ENCODE data around the gene RAD54L. TPM values are rescaled to one million over a fixed set of nuclear protein-coding genes. Genes with fewer than 3 reads are reported as not detected.

The RAD54L gene
- total RNA-seq, 1 donor: 1.4 TPM

GRCh38 chr1:46285730-46286477 is 38.3 kb downstream of the RAD54L start:
- peak; percentile 30 for DNase-seq (ENCODE audit: insufficient read length, low spot score, missing footprints)
- peaks cover 73% of the 10 kb centered on the region for H3K36me3 ChIP-seq (ENCODE audit: insufficient read depth, low read length)
- H3K4me2 ChIP-seq (ENCODE audit: insufficient read depth, low read length): no peak overlapping the region
- H2AFZ ChIP-seq (ENCODE audit: low read length): no peak overlapping the region
- H3K4me1 ChIP-seq (ENCODE audit: insufficient read depth, low read length): peaks cover 22% of the 10 kb centered on the region
- peaks cover 28% of the 10 kb centered on the region for H3K79me2 ChIP-seq (ENCODE audit: insufficient read depth, low read length)
- no peaks in the 10 kb centered on the region for H3K27me3 ChIP-seq (ENCODE audit: insufficient read depth, low read length)
- H3K9me3 ChIP-seq (ENCODE audit: low read depth, low read length): no peaks in the 10 kb centered on the region
- peaks cover 24% of the 10 kb centered on the region for H4K20me1 ChIP-seq (ENCODE audit: insufficient read depth, low read length)
- no peak for TF ChIP-seq CTCF (IDR thresholded peaks at IDR 0.05; ENCODE audit: extremely low read depth, low read depth, low read length)
- H3K27ac ChIP-seq (ENCODE audit: low read depth, low read length): no peak overlapping the region
- H3K4me3 ChIP-seq (ENCODE audit: insufficient read depth, low read length): no peak overlapping the region

- Histone ChIP-seq H4K20me1 (ENCODE audit: insufficient read depth, low read length) (peaks cover 24% of the 10 kb centered on the region), H3K4me2 (ENCODE audit: insufficient read depth, low read length) (no peak overlapping the region), H3K79me2 (ENCODE audit: insufficient read depth, low read length) (peaks cover 26% of the 10 kb centered on the region), H3K36me3 (ENCODE audit: insufficient read depth, low read length) (peaks cover 69% of the 10 kb centered on the region), H3K4me1 (ENCODE audit: insufficient read depth, low read length) (peaks cover 22% of the 10 kb centered on the region), H3K27ac (ENCODE audit: low read depth, low read length) (peak overlapping the region; percentile 73), H3K4me3 (ENCODE audit: insufficient read depth, low read length) (no peak overlapping the region), H3K9me3 (ENCODE audit: low read depth, low read length) (no peaks in the 10 kb centered on the region), H2AFZ (ENCODE audit: low read length) (no peak overlapping the region), H3K27me3 (ENCODE audit: insufficient read depth, low read length) (no peaks in the 10 kb centered on the region)
- TF ChIP-seq CTCF (IDR thresholded peaks at IDR 0.05; ENCODE audit: extremely low read depth, low read depth, low read length): no peak
- peak; percentile 88 for DNase-seq (ENCODE audit: insufficient read length, low spot score, missing footprints)
Measured at GRCh38 chr1:46288485-46289133, 41.0 kb downstream of the RAD54L start.

- Histone ChIP-seq H2AFZ (ENCODE audit: low read length) (no peak overlapping the region), H3K4me3 (ENCODE audit: insufficient read depth, low read length) (no peak overlapping the region), H3K36me3 (ENCODE audit: insufficient read depth, low read length) (peaks cover 70% of the 10 kb centered on the region), H3K79me2 (ENCODE audit: insufficient read depth, low read length) (peaks cover 29% of the 10 kb centered on the region), H3K4me2 (ENCODE audit: insufficient read depth, low read length) (no peak overlapping the region), H3K9me3 (ENCODE audit: low read depth, low read length) (no peaks in the 10 kb centered on the region), H3K27ac (ENCODE audit: low read depth, low read length) (peak overlapping the region; percentile 73), H3K27me3 (ENCODE audit: insufficient read depth, low read length) (no peaks in the 10 kb centered on the region), H3K4me1 (ENCODE audit: insufficient read depth, low read length) (peaks cover 22% of the 10 kb centered on the region), H4K20me1 (ENCODE audit: insufficient read depth, low read length) (peaks cover 21% of the 10 kb centered on the region)
- no peak for DNase-seq (ENCODE audit: insufficient read length, low spot score, missing footprints)
- no peak for TF ChIP-seq CTCF (IDR thresholded peaks at IDR 0.05; ENCODE audit: extremely low read depth, low read depth, low read length)
Measured at GRCh38 chr1:46289134-46289494, 41.6 kb downstream of the RAD54L start.

- Histone ChIP-seq H3K4me1 (ENCODE audit: insufficient read depth, low read length) (peaks cover 19% of the 10 kb centered on the region), H3K36me3 (ENCODE audit: insufficient read depth, low read length) (peaks cover 68% of the 10 kb centered on the region), H3K4me3 (ENCODE audit: insufficient read depth, low read length) (no peak overlapping the region), H2AFZ (ENCODE audit: low read length) (no peak overlapping the region), H3K27me3 (ENCODE audit: insufficient read depth, low read length) (no peaks in the 10 kb centered on the region), H3K79me2 (ENCODE audit: insufficient read depth, low read length) (peaks cover 25% of the 10 kb centered on the region), H3K9me3 (ENCODE audit: low read depth, low read length) (no peaks in the 10 kb centered on the region), H4K20me1 (ENCODE audit: insufficient read depth, low read length) (peaks cover 17% of the 10 kb centered on the region), H3K4me2 (ENCODE audit: insufficient read depth, low read length) (no peak overlapping the region), H3K27ac (ENCODE audit: low read depth, low read length) (no peak overlapping the region)
- no peak for TF ChIP-seq CTCF (IDR thresholded peaks at IDR 0.05; ENCODE audit: extremely low read depth, low read depth, low read length)
- DNase-seq (ENCODE audit: insufficient read length, low spot score, missing footprints): no peak
Measured at GRCh38 chr1:46289976-46290375, 42.4 kb downstream of the RAD54L start.
